Common myeloid progenitor, CD34-positive (primary cell): Measurements from ENCODE around the gene TBXAS1.

Source experiments
- CTCF ChIA-PET: fragments of 350-600 bp; sonication (Branson Sonifier 250); formaldehyde crosslinking; loops from one replicate; lab custom pipeline; 2021; ENCODE audit warnings: antibody characterized with exemption; lab: Charles Lee
- POLR2A ChIA-PET: fragments of 350-600 bp; sonication (Branson Sonifier 250); formaldehyde crosslinking; loops from one replicate; lab custom pipeline; 2021; ENCODE audit warnings: antibody characterized with exemption; lab: Charles Lee
- DNase-seq, 3 donors: peaks; one replicate each; pipeline versions ENCODE4 v3.0.0 to v3.0.0-alpha.2; 2013
- H3K27ac ChIP-seq, 2 experiments: 1 replicate in 1 of 2; 2 replicates in 1 of 2; pipeline ENCODE4 v1.7.0; 2013; ENCODE audit warnings: inconsistent platforms in 2 of 2, low read length in 2 of 2, mild to moderate bottlenecking in 2 of 2, low read depth in 1 of 2, moderate library complexity in 1 of 2; ENCODE audit not compliant: severe bottlenecking in 2 of 2, insufficient read depth in 1 of 2, poor library complexity in 1 of 2
- H3K27me3 ChIP-seq, 5 experiments: replicated peaks in 2 of 5; 1 replicate in 3 of 5; 2 replicates in 2 of 5; pipeline versions ENCODE4 v1.6.1 to v1.7.0; 2013; ENCODE audit warnings: low read length in 4 of 5, mild to moderate bottlenecking in 2 of 5, moderate library complexity in 2 of 5, inconsistent platforms in 1 of 5; ENCODE audit not compliant: insufficient read depth in 5 of 5, control insufficient read depth in 4 of 5
- H3K36me3 ChIP-seq, 4 experiments: 1 replicate in 2 of 4; 2 replicates in 2 of 4; pipeline versions ENCODE4 v1.6.1 to v1.7.0; 2013; ENCODE audit warnings: low read length in 3 of 4, control low read depth in 1 of 4, mild to moderate bottlenecking in 1 of 4; ENCODE audit not compliant: control insufficient read depth in 4 of 4, insufficient read depth in 4 of 4
- H3K4me1 ChIP-seq, 4 experiments: 1 replicate in 3 of 4; 2 replicates in 1 of 4; pipeline versions ENCODE4 v1.6.1 to v1.7.1; 2013; ENCODE audit warnings: low read length in 3 of 4, mild to moderate bottlenecking in 3 of 4, control low read depth in 1 of 4, inconsistent platforms in 1 of 4, moderate library complexity in 1 of 4; ENCODE audit not compliant: control insufficient read depth in 4 of 4, insufficient read depth in 4 of 4; ENCODE audit errors: control extremely low read depth in 1 of 4
- H3K4me3 ChIP-seq, 7 experiments: 1 replicate in 4 of 7; 2 replicates in 3 of 7; pipeline versions ENCODE4 v1.5.1 to v1.7.0; 2013; ENCODE audit warnings: mild to moderate bottlenecking in 7 of 7, low read length in 6 of 7, moderate library complexity in 6 of 7, inconsistent platforms in 2 of 7, low read depth in 2 of 7, control low read depth in 1 of 7; ENCODE audit not compliant: insufficient read depth in 4 of 7, control insufficient read depth in 1 of 7; ENCODE audit errors: extremely low read depth in 1 of 7
- H3K9me3 ChIP-seq, 5 experiments: 1 replicate in 4 of 5; 2 replicates in 1 of 5; pipeline versions ENCODE4 v1.6.1 to v1.7.1; 2013; ENCODE audit warnings: low read length in 4 of 5, mild to moderate bottlenecking in 2 of 5, inconsistent platforms in 1 of 5, low read depth in 1 of 5, moderate library complexity in 1 of 5; ENCODE audit not compliant: control insufficient read depth in 4 of 5, insufficient read depth in 2 of 5; ENCODE audit errors: control extremely low read depth in 1 of 5
- WGBS: methylation state at CpG from one replicate; pipeline ENCODE4 v1.1.5; 2013; ENCODE audit not compliant: insufficient coverage; 5-methylcytosine and 5-hydroxymethylcytosine counted together

Gene TBXAS1

GRCh38 chr7:139915268-139915863 is 86.3 kb downstream of the TBXAS1 start:
- Histone ChIP-seq H3K27ac (peak overlapping the region in 1 of 2 experiments; percentile 58), H3K27me3 (no peaks in the 10 kb centered on the region), H3K4me3 (no peak overlapping the region), H3K4me1 (peaks cover 0 to 30% (median 22%) of the 10 kb centered on the region in 4 experiments), H3K9me3 (no peaks in the 10 kb centered on the region), H3K36me3 (peaks cover 4 to 68% (median 45%) of the 10 kb centered on the region in 4 experiments)
- WGBS = 94% methylated on average over 6 of the region's 10 CpGs
- POLR2A ChIA-PET = no interaction called here
- no peak for DNase-seq
- CTCF ChIA-PET = interaction anchor here (1.1 to 1.6 kb wide), 5 partner anchors 11 to 242 kb away, joined by 3 to 6 read pairs (median 4); no protein-coding TSS in a partner anchor

DNA sequence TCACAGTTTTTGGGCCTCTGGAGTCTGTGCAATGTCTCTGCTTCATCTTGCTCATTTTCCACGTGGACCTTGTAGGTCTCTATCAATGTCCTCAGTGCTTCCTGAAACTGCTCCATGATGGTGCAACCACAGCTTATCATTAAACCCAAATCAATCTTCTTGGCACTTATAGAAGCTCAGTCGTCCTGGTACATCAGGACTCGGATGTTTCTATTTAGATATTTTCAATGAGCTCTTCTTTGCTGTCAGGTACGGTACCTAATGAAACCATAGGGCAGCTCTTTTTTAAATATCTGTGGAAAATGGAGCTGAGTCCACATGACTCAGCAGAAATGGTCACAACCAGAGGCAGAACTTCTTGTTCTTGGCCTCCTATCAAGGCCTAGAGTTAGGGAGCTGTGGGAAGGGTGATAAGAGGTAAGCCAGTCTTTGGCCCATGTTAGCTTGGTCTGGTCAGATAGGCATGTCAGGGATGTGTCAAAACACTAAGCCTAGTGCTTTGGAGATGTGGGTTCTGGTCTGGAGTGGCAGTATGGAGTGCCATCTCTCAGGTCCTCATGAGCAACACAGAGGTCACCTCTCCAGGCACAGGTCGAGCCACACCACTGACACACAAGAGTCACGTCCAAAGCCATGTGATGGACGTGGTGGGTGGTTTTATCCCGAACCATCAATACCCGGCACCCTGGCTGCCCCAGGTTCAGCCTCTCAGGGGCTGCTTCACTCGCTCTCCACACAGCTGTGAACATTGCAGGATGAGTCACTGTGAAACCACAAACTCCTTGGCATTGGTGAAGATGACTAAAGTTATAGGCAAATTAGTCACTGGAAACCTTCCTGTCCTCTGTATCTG is 87.0 kb downstream of the TBXAS1 start:
- Histone ChIP-seq H3K27ac (peak overlapping the region in 1 of 2 experiments; percentile 58), H3K36me3 (peaks cover 6 to 68% (median 41%) of the 10 kb centered on the region in 4 experiments), H3K27me3 (no peaks in the 10 kb centered on the region), H3K4me1 (peaks cover 0 to 30% (median 22%) of the 10 kb centered on the region in 4 experiments), H3K9me3 (no peaks in the 10 kb centered on the region), H3K4me3 (no peak overlapping the region)
- ChIA-PET POLR2A (interaction anchor here (1.2 kb wide), 1 partner anchor 21 kb away, joined by 3 read pairs; no protein-coding TSS in a partner anchor), CTCF (interaction anchor here (0.5 to 1.6 kb wide), 8 partner anchors 10 to 407 kb away, joined by 3 to 6 read pairs (median 4); no protein-coding TSS in a partner anchor)
- WGBS = 59% methylated on average over 10 of the region's 10 CpGs
- DNase-seq = peak; percentile 80 to 96 (median 94)

DNA sequence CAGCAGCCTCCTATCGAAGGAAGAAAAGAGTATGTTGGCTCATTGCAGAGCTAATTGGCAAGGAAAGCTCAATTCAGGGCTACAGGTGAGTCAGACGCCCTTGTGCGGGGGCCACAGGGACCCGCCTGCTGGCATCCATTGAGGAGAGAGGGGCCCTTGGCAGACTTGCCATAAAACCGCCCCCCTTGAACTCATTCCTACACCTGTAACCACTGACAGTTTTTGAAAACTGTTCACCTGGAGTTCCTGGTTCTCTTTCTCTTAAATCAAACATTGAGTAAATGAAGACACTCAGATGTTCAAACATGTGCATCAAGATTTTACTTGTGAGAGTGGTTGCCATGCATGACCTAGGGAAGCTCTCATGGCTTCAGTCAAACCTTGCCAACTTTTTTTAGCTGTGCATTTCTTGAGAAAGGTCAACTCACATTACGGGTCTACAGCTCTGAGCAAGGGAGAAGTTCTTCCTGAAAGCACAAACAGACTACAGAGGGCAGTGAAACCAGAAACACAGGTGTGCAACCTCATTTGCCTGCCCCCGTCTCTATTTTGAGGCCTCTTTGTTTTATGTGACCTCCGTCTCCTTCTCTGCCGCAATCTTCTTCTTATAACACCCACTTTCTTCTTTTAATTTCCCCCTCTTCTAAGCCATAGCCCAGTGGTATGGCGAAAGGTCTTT is 87.8 kb downstream of the TBXAS1 start:
- Histone ChIP-seq H3K4me3 (no peak overlapping the region), H3K9me3 (no peaks in the 10 kb centered on the region), H3K27me3 (no peaks in the 10 kb centered on the region), H3K27ac (peak overlapping the region in 1 of 2 experiments; percentile 58), H3K4me1 (peaks cover 0 to 30% (median 22%) of the 10 kb centered on the region in 4 experiments), H3K36me3 (peaks cover 5 to 65% (median 34%) of the 10 kb centered on the region in 4 experiments)
- POLR2A ChIA-PET = interaction anchor here (1.2 kb wide), 1 partner anchor 21 kb away, joined by 3 read pairs; no protein-coding TSS in a partner anchor
- 85% methylated on average over 9 of the region's 10 CpGs for WGBS
- CTCF ChIA-PET = interaction anchor here (0.5 to 1.6 kb wide), 7 partner anchors 20 to 407 kb away, joined by 3 to 6 read pairs (median 3); no protein-coding TSS in a partner anchor
- no peak for DNase-seq

DNA sequence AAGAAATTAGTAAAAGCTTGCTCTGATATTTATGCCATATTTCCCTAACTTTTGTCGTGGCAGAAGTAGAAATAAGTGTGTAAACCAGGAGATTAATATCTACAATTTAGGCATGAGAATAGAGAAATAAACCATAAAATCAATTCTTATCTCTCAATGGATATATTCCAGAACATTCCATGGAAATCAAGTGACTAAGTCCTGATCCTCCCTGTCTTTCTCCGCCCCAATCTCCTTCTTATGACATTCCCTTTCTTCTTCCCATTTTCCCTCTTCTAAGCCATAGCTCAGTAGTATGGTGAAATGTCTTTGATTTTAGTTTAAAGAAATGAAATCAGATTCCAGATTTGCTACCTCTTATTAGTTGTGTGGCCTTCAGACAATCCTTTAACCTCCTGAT is 88.8 kb downstream of the TBXAS1 start:
- Histone ChIP-seq H3K4me1 (peaks cover 0 to 30% (median 22%) of the 10 kb centered on the region in 4 experiments), H3K36me3 (peaks cover 5 to 58% (median 26%) of the 10 kb centered on the region in 4 experiments), H3K27me3 (no peaks in the 10 kb centered on the region), H3K4me3 (no peak overlapping the region), H3K27ac (peak overlapping the region in 1 of 2 experiments; percentile 45), H3K9me3 (no peaks in the 10 kb centered on the region)
- WGBS = no CpG with 5 or more reads among the region's 2 CpGs
- POLR2A ChIA-PET = interaction anchor here (0.6 kb wide), 1 partner anchor 23 kb away, joined by 5 read pairs; no protein-coding TSS in a partner anchor
- DNase-seq = no peak
- CTCF ChIA-PET = interaction anchor here (1.1 kb wide), 1 partner anchor 28 kb away, joined by 3 read pairs; no protein-coding TSS in a partner anchor

DNA sequence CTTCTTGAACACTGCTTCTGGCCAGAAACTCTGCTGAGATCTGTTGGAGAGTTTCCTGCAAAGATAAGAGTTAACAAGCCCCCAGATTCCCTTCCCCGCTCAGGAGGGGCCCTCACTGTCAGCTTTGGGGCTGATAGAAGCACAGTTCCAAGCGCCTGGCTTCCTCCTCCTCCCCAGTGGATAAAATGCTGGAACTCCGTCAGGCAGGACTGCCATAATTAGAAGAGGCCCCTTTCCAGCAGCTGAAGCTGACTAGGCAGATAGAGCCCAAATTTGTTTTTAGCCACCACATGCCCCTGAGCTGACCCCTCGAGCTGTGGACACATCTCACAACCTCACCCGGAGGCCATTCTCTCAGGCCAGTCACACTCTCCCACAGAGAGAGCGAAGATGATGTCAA is 89.4 kb downstream of the TBXAS1 start:
- no peaks in the 10 kb centered on the region for H3K27me3 ChIP-seq
- CTCF ChIA-PET = no interaction called here
- H3K4me3 ChIP-seq = no peak overlapping the region
- H3K27ac ChIP-seq = peak overlapping the region in 1 of 2 experiments; percentile 45
- H3K9me3 ChIP-seq = no peaks in the 10 kb centered on the region
- WGBS = 85% methylated on average over 3 of the region's 6 CpGs
- no peak for DNase-seq
- POLR2A ChIA-PET = no interaction called here
- peaks cover 0 to 30% (median 22%) of the 10 kb centered on the region in 4 experiments for H3K4me1 ChIP-seq
- peaks cover 5 to 52% (median 23%) of the 10 kb centered on the region in 4 experiments for H3K36me3 ChIP-seq

DNA sequence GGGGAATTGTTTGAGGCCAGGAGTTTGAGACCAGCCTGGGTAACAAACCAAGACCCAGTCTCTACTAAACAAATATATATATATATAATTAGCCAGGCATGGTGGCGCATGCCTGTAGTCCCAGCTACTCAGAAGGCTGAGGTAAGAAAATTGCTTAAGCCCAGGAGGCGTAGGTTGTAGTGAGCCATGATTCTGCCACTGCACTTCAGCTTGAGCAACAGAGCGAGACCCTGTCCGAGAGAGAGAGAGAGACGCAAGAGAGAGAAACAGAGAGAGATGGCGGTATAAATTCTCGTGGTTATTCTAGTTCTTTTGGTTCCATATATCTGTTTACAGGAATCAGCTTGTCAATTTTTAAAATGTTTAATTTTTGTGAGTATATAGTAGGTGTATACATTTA is 94.0 kb downstream of the TBXAS1 start:
- ChIA-PET CTCF (interaction anchor here (1.2 kb wide), 1 partner anchor 11 kb away, joined by 3 read pairs; no protein-coding TSS in a partner anchor), POLR2A (no interaction called here)
- H3K27ac ChIP-seq = no peak overlapping the region
- H3K36me3 ChIP-seq = peaks cover 2 to 19% (median 12%) of the 10 kb centered on the region in 4 experiments
- no peaks in the 10 kb centered on the region for H3K4me1 ChIP-seq
- no peaks in the 10 kb centered on the region for H3K9me3 ChIP-seq
- no peak for DNase-seq
- no peaks in the 10 kb centered on the region for H3K27me3 ChIP-seq
- H3K4me3 ChIP-seq = no peak overlapping the region
- 73% methylated on average over 5 of the region's 7 CpGs for WGBS
